Mucosa of stomach (tissue), 1 donor: ENCODE measurements around the gene PRM2.
"Not testable (repeated sequence)": the region's sequence is repeated elsewhere in the genome, so short reads cannot be mapped to it uniquely, and the experiment has no call there.

ENCODE experiments used
- H3K27me3 ChIP-seq: one replicate; pipeline ENCODE4 v1.7.0; 2013; ENCODE audit warnings: mild to moderate bottlenecking, low read length; ENCODE audit not compliant: control insufficient read depth, insufficient read depth
- H3K36me3 ChIP-seq: one replicate; pipeline ENCODE4 v1.7.0; 2013; ENCODE audit warnings: low read length; ENCODE audit not compliant: control insufficient read depth, insufficient read depth
- H3K4me1 ChIP-seq: one replicate; pipeline ENCODE4 v1.7.0; 2013; ENCODE audit warnings: mild to moderate bottlenecking, low read length; ENCODE audit not compliant: control insufficient read depth, insufficient read depth
- H3K4me3 ChIP-seq: one replicate; pipeline ENCODE4 v1.7.0; 2013; ENCODE audit warnings: low read length
- H3K9ac ChIP-seq: one replicate; pipeline ENCODE4 v1.7.0; 2013; ENCODE audit warnings: mild to moderate bottlenecking, low read length, moderate library complexity
- H3K9me3 ChIP-seq: one replicate; pipeline ENCODE4 v1.7.0; 2013; ENCODE audit warnings: mild to moderate bottlenecking, low read length, moderate library complexity; ENCODE audit not compliant: control insufficient read depth
- donor health status: Pancreatic carcinoma.

The PRM2 gene

DNA sequence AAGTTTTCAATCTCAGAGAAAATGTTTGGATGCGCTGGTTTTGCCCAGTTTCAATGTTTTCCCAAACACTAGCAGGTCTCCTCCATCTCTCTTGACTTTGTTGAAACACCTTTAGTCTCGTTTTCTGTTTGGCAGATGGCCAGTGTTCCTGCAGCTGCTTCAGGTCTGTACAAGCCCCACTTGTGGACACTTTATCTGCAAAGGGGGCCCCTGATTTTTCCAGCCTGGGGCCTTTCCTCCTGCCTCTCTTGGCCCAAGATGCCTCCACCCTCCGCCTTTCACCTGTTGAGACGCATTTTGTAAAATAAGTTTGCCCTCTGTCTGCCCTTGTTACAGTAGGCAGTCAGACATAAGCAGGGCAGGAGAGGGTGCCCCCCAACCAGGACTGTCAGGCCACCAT is 26.7 kb upstream of the PRM2 start:
- Histone ChIP-seq H3K9me3 (no peaks in the 10 kb centered on the region), H3K9ac (no peak overlapping the region), H3K27me3 (no peaks in the 10 kb centered on the region), H3K4me3 (no peak overlapping the region), H3K4me1 (peaks cover 6% of the 10 kb centered on the region), H3K36me3 (no peaks in the 10 kb centered on the region)

- peaks cover 15% of the 10 kb centered on the region for H3K4me1 ChIP-seq
- H3K27me3 ChIP-seq: no peaks in the 10 kb centered on the region
- H3K36me3 ChIP-seq: no peaks in the 10 kb centered on the region
- no peaks in the 10 kb centered on the region for H3K9me3 ChIP-seq
- no peak overlapping the region for H3K9ac ChIP-seq
- H3K4me3 ChIP-seq: no peak overlapping the region
Observed at GRCh38 chr16:11301645-11302501, 25.6 kb upstream of the PRM2 start.

GRCh38 chr16:11300560-11300892 is 24.2 kb upstream of the PRM2 start:
- Histone ChIP-seq H3K36me3 (no peaks in the 10 kb centered on the region), H3K9me3 (no peaks in the 10 kb centered on the region), H3K9ac (no peak overlapping the region), H3K4me3 (no peak overlapping the region), H3K4me1 (peaks cover 18% of the 10 kb centered on the region), H3K27me3 (no peaks in the 10 kb centered on the region)

DNA sequence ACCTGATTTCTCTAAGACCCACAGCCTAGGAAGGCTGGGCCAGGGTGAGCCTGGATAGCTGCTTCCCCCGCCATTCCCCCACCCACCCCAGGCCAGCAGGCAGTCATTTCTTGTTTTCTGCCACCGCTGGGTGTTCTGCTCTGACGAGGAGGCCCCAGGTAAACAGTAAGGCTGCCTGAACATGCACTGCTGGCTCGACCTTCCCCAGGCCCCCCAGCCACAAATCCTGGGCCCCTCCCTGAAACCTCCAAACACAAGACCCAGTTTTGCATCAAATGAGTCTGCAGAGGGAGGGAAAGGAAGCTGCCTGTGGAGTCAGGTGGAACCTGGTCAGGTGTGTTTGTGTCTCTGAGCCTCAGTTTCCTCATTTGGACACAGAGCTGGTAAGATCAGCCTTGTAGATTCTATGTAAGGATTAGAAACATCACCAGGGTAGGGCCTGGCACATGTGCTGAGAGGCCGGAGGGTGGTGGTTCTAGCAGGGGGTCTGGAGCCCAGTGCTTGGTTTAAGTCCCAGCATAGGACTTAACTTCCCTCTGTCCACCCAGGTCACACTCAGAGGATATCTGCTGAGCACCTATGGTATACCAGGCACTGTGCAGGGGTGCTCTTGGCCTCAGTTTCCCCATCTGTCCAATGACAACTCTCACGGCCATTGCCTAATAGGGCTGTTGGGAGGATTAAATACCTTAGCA is 23.7 kb upstream of the PRM2 start:
- H3K9ac ChIP-seq: no peak overlapping the region
- no peak overlapping the region for H3K4me3 ChIP-seq
- H3K9me3 ChIP-seq: no peaks in the 10 kb centered on the region
- no peaks in the 10 kb centered on the region for H3K36me3 ChIP-seq
- peaks cover 18% of the 10 kb centered on the region for H3K4me1 ChIP-seq
- no peaks in the 10 kb centered on the region for H3K27me3 ChIP-seq

DNA sequence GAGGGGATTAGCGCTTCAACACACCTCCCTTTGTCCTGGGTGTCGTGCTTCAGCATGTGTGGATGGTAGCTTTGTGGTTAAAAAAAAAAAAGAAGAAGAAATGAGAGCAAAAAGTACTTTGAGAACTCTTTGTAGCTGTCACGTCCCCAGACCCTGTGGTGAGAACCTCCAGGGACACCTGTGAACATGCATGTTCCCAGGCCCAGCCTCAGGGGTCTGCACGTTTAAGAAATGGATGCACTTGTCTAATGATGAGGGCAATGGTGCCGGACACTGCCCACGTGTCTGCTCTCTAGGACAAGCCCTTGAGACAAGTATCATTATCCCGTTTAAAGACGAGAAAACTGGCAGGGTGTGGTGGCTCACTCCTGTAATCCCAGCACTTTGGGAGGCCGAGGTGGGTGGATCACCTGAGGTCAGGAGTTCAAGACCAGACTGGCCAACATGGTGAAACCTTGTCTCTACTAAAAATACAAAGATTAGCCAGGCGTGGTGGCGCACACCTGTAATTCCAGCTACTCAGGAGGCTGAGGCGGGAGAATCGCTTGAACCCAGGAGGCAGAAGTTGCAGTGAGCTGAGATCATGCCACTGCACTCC is 22.8 kb upstream of the PRM2 start:
- H3K4me3 ChIP-seq: not testable (repeated sequence)

DNA sequence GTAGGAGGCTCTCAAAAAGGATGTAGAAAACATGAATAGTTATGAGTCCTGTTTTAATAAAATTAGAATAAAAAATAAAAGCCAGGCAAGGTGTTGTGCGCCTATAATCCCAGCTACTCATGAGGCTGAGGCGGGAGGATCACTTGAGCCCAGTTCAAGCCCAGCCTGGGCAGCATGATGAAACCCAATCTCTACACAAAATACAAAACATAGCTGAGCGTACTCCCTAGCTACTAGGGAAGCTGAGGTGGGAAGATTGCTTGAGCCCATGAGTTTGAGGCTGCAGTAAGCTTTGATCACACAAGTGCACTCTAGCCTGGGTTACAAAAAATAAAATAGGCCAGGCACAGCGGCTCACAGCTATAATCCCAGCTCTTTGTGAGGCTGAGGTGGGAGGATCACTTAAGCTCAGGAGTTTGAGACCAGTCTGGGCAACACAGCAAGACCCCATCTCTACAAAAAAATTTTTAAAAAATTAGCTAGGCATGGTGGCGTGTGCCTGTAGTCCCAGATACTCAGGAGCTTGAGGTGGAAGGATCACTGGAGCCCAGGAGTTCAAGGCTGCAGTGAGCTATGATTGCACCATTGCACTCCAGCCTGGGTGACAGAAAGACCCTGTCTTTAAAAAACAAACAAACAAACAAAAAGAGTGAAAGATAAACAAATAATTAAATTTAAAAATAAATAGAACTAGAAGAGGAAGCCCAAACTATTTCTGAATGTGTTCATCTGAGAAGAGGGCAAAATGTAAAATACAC is 22.0 kb upstream of the PRM2 start:
- H3K27me3 ChIP-seq: no peaks in the 10 kb centered on the region
- no peaks in the 10 kb centered on the region for H3K9me3 ChIP-seq
- no peak overlapping the region for H3K4me3 ChIP-seq
- H3K36me3 ChIP-seq: no peaks in the 10 kb centered on the region
- no peak overlapping the region for H3K9ac ChIP-seq
- peaks cover 13% of the 10 kb centered on the region for H3K4me1 ChIP-seq

More for the DNA sequence above, 22.8 kb upstream of the PRM2 start:
- not testable (repeated sequence) for H3K9me3 ChIP-seq, H3K36me3 ChIP-seq, H3K27me3 ChIP-seq, H3K9ac ChIP-seq
- peaks cover 18% of the 10 kb centered on the region for H3K4me1 ChIP-seq

- H3K4me1 ChIP-seq: peaks cover 13% of the 10 kb centered on the region
- H3K4me3 ChIP-seq: no peak overlapping the region
- no peaks in the 10 kb centered on the region for H3K27me3 ChIP-seq
- no peak overlapping the region for H3K9ac ChIP-seq
- H3K9me3 ChIP-seq: no peaks in the 10 kb centered on the region
- no peaks in the 10 kb centered on the region for H3K36me3 ChIP-seq
Observed at GRCh38 chr16:11297492-11298142, 21.3 kb upstream of the PRM2 start.

DNA sequence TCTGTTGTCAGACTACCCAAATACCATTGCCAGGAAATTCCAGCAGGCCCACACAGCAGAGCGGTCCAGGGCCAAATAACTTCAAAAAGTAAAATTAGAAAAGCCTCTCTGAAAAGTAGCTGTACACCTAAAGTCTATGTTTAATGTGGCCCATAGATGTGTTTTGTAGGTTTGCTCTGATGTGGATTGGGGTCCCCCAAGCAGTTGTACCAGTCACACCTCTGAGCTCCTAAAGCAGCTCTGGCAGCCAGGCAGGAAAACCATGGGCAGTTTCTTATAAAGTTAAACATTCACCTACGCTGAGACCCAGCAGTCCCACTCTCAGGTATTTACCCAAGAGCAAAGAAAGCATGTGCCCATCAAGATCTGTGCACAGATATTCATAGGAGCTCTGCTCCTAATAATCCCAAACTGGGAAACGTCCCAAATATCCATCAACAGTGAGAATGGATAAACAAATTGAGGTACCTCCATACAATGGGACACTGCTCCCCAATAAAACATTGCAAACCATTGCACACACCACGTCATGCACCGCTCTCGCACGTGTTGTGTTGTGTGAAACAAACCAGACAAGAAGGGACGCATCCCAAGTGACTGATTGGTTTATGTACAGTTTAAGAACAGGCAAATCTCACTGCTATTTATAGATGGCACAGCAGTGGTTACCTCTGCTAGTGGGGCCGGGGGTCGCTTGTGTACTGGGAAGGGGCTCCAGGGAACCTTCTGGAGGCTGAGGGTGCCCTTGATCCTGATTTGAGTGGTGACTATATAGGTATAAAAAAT is 20.6 kb upstream of the PRM2 start:
- no peaks in the 10 kb centered on the region for H3K36me3 ChIP-seq
- H3K4me1 ChIP-seq: peaks cover 13% of the 10 kb centered on the region
- no peak overlapping the region for H3K9ac ChIP-seq
- no peaks in the 10 kb centered on the region for H3K27me3 ChIP-seq
- no peaks in the 10 kb centered on the region for H3K9me3 ChIP-seq
- no peak overlapping the region for H3K4me3 ChIP-seq

- Histone ChIP-seq H3K36me3 (no peaks in the 10 kb centered on the region), H3K4me1 (peaks cover 13% of the 10 kb centered on the region), H3K9ac (no peak overlapping the region), H3K27me3 (no peaks in the 10 kb centered on the region), H3K4me3 (no peak overlapping the region), H3K9me3 (no peaks in the 10 kb centered on the region)
Observed at GRCh38 chr16:11296351-11296705, 20.0 kb upstream of the PRM2 start.

DNA sequence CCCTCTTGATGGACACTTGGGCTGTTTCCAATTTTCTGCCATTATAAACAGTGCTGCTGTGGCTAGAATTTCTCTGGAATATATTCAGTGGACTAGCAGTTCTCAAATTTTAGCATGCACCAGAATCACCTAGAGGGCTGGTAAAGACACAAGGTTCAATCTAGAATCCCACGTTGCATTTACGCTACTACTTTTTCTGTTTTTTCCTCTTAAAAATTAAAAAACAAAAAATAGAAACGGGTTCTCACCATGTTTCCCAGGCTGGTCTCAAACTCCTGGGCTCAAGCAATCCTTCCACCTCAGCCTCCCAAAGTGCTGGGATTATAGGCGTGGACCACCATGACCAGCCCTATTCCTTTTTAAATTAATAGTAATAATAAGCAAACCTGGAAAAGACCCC is 19.4 kb upstream of the PRM2 start:
- H3K27me3 ChIP-seq: no peaks in the 10 kb centered on the region
- no peaks in the 10 kb centered on the region for H3K9me3 ChIP-seq

DNA sequence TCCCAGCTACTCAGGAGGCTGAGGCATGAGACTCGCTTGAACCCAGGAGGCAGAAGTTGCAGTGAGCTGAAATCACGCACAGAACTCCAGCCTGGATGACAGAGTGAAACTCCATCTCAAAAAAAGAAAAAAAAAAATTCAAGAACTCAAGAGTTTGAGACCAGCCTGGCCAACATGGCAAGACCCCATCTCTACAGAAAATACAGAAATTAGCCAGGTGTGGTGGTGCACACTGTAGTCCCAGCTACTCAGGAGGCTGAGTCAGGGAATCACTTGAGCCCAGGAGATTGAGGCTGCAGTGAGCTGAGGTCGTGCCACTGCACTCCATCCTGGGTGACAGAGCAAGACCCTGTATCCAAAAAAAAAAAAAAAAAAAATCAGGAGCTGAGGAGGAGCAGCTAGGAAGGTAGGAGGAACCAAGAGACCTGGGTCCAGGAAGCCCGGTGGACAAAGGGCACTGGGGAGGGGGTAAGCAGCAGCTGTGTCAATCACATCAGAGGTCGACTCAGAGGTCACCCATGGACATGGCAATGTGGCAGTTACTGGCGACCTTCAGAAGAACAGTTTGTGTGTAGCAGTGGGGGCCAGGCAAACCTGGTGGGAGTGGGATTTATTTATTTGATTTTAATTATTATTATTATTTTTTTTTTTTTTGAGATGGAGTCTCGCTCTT is 15.9 kb upstream of the PRM2 start:
- H3K9ac ChIP-seq: no peak overlapping the region
- no peak overlapping the region for H3K4me3 ChIP-seq
- no peaks in the 10 kb centered on the region for H3K36me3 ChIP-seq
- no peaks in the 10 kb centered on the region for H3K27me3 ChIP-seq
- no peaks in the 10 kb centered on the region for H3K9me3 ChIP-seq
- peaks cover 6% of the 10 kb centered on the region for H3K4me1 ChIP-seq

More for the DNA sequence above, 19.4 kb upstream of the PRM2 start:
- no peak overlapping the region for H3K9ac ChIP-seq
- H3K36me3 ChIP-seq: no peaks in the 10 kb centered on the region
- H3K4me1 ChIP-seq: peaks cover 13% of the 10 kb centered on the region
- no peak overlapping the region for H3K4me3 ChIP-seq
